HG02798 (cell line): ENCODE measurements around the gene ARHGAP8.

Source experiments
- ATAC-seq: cut with Tn5 transposase; IDR thresholded peaks from one replicate; pipeline ENCODE4 v1.9.1; 2021; ENCODE audit warnings: mild to moderate bottlenecking; ENCODE audit not compliant: unreplicated experiment, poor library complexity

ARHGAP8 gene

GRCh38 chr22:44752285-44753188 lies at the start of gene ARHGAP8:
Gene ARHGAP8 (plus strand): TSS chr22:44752575. CDS start chr22:44786528, 33,953 bp downstream.
- no peak for ATAC-seq

- ATAC-seq, result no peak
These were observed 49.0 kb upstream of the ARHGAP8 start for GRCh38 chr22:44703255-44703870.

- no peak for ATAC-seq
These were observed 48.0 kb upstream of the ARHGAP8 start for GRCh38 chr22:44704159-44705021.

GRCh38 chr22:44705022-44705297 lies 47.4 kb upstream of the ARHGAP8 start:
- ATAC-seq, result no peak

GRCh38 chr22:44706488-44706887 lies 45.9 kb upstream of the ARHGAP8 start:
- no peak for ATAC-seq

GRCh38 chr22:44707178-44707577 lies 45.2 kb upstream of the ARHGAP8 start:
- no peak for ATAC-seq

- no peak for ATAC-seq
These were observed 44.6 kb upstream of the ARHGAP8 start for GRCh38 chr22:44707752-44708151.

GRCh38 chr22:44709881-44710392 lies 42.4 kb upstream of the ARHGAP8 start:
- ATAC-seq, result no peak

- no peak for ATAC-seq
These were observed 41.7 kb upstream of the ARHGAP8 start for GRCh38 chr22:44710474-44711240.

- ATAC-seq, result no peak
These were observed 41.2 kb upstream of the ARHGAP8 start for GRCh38 chr22:44711241-44711560.

- ATAC-seq, result no peak
These were observed 40.5 kb upstream of the ARHGAP8 start for GRCh38 chr22:44711690-44712555.

- no peak for ATAC-seq
These were observed 39.4 kb upstream of the ARHGAP8 start for GRCh38 chr22:44712962-44713361.

- no peak for ATAC-seq
These were observed 37.5 kb upstream of the ARHGAP8 start for GRCh38 chr22:44714703-44715350.

GRCh38 chr22:44718418-44718817 lies 34.0 kb upstream of the ARHGAP8 start:
- no peak for ATAC-seq

- ATAC-seq, result no peak
These were observed 32.6 kb upstream of the ARHGAP8 start for GRCh38 chr22:44719586-44720368.

GRCh38 chr22:44721213-44721612 lies 31.2 kb upstream of the ARHGAP8 start:
- ATAC-seq, result no peak

GRCh38 chr22:44722611-44723010 lies 29.8 kb upstream of the ARHGAP8 start:
- no peak for ATAC-seq

- ATAC-seq, result no peak
These were observed 28.6 kb upstream of the ARHGAP8 start for GRCh38 chr22:44723801-44724200.
